HepG2 (cell line): ENCODE data around the gene SPATA13. TPM values are rescaled to one million over a fixed set of nuclear protein-coding genes. Genes with fewer than 3 reads are reported as not detected.

Source experiments
- ATAC-seq: fragments of 200-7000 bp; cut with Tn5 transposase; 3 replicates; pipeline ENCODE4 v1.9.1; 2020; ENCODE audit warnings: mild to moderate bottlenecking, moderate library complexity
- BruUV-seq: library from RNA; stranded (reverse); fragments of 400-500 nt; replicated peaks from 2 replicates; lab custom pipeline; 2021; lab: Mats Ljungman, UMichigan
- CTCF ChIA-PET: fragments of 300-600 bp; formaldehyde crosslinking; extraction: SDS; loops from one replicate; lab custom pipeline; 2021; ENCODE audit warnings: low total read pairs, inconsistent platforms, low intra/inter-chr PET ratio; lab: Yijun Ruan, JAX
- POLR2A ChIA-PET: fragments of 350-600 bp; sonication (Branson Sonifier 250); formaldehyde crosslinking; loops from one replicate; lab custom pipeline; 2020; ENCODE audit warnings: antibody characterized with exemption, inconsistent platforms; lab: Yijun Ruan, JAX
- DNase-seq: peaks from one replicate; pipeline ENCODE4 v3.0.0-alpha.2; 2015; ENCODE audit warnings: low spot score
- FAIRE-seq: peaks from 3 replicates; lab custom pipeline; 2011; peaks lifted over from hg19 to GRCh38; lab: Jason Lieb, UNC
- H2AFZ ChIP-seq: one replicate; pipeline ENCODE4 v1.6.1; 2011; ENCODE audit warnings: low read length, inconsistent platforms
- H3K27ac ChIP-seq: fragments of 300-600 bp; 3 replicates; pipeline ENCODE4 v1.8.0; 2011; ENCODE audit warnings: mixed run types, mild to moderate bottlenecking, mixed read lengths, low read length, inconsistent platforms; ENCODE audit not compliant: insufficient read depth; ENCODE audit errors: extremely low read length
- H3K27me3 ChIP-seq, 2 experiments: fragments of 200-600 bp in 1 of 2; 2 replicates in 1 of 2; 3 replicates in 1 of 2; pipeline versions ENCODE4 v1.6.0 to v1.8.0; 2011; ENCODE audit warnings: low read length in 2 of 2, mild to moderate bottlenecking in 2 of 2, moderate library complexity in 2 of 2, inconsistent platforms in 1 of 2; ENCODE audit not compliant: insufficient read depth in 2 of 2, control insufficient read depth in 1 of 2
- H3K36me3 ChIP-seq, 2 experiments: fragments of 200-600 bp in 1 of 2; replicated peaks in 1 of 2; 2 replicates in 1 of 2; 3 replicates in 1 of 2; pipeline versions ENCODE4 v1.5.1 to v1.8.0; 2011; ENCODE audit warnings: low read length in 2 of 2, inconsistent platforms in 1 of 2; ENCODE audit not compliant: insufficient read depth in 2 of 2, control insufficient read depth in 1 of 2
- H3K4me1 ChIP-seq: 2 replicates; pipeline ENCODE4 v1.5.1; 2012; ENCODE audit warnings: low read length, inconsistent platforms; ENCODE audit not compliant: insufficient read depth
- H3K4me2 ChIP-seq: 2 replicates; pipeline ENCODE4 v1.6.0; 2011; ENCODE audit warnings: low read depth, low read length, inconsistent platforms
- H3K4me3 ChIP-seq, 3 experiments: fragments of 200-600 bp in 1 of 3; sonication (generic), shearing (Covaris generic) in 1 of 3; replicated peaks in 1 of 3; 2 replicates each; pipeline ENCODE4 v1.5.1; 2011 to 2016; ENCODE audit warnings: low read length in 3 of 3, inconsistent platforms in 2 of 3, low read depth in 2 of 3, mild to moderate bottlenecking in 2 of 3, control low read depth in 1 of 3, mixed read lengths in 1 of 3; ENCODE audit not compliant: insufficient read depth in 1 of 3
- H3K79me2 ChIP-seq: one replicate; pipeline ENCODE4 v1.6.1; 2011; ENCODE audit warnings: low read length, inconsistent platforms; ENCODE audit not compliant: insufficient read depth
- H3K9ac ChIP-seq: 2 replicates; pipeline ENCODE4 v1.6.0; 2011; ENCODE audit warnings: mild to moderate bottlenecking, low read depth, low read length, inconsistent platforms; ENCODE audit not compliant: insufficient read depth
- H3K9me3 ChIP-seq: 2 replicates; pipeline ENCODE4 v1.5.1; 2012; ENCODE audit warnings: mild to moderate bottlenecking, low read length
- H4K20me1 ChIP-seq: 2 replicates; pipeline ENCODE4 v1.6.0; 2011; ENCODE audit warnings: inconsistent platforms, mild to moderate bottlenecking, low read length, moderate library complexity; ENCODE audit not compliant: insufficient read depth
- AHR ChIP-seq: IDR thresholded peaks from 2 replicates; pipeline ENCODE4 v1.6.1; 2018; ENCODE audit warnings: missing genetic modification reagents, missing compliant biosample characterization
- MAFF ChIP-seq: IDR thresholded peaks from 2 replicates; pipeline ENCODE4 v1.6.1; 2011; ENCODE audit warnings: low read depth, low read length, improper control_type of control experiment
- MAFK ChIP-seq, 2 experiments: IDR thresholded peaks in 1 of 2; conservative IDR thresholded peaks in 1 of 2; 2 replicates each; pipeline ENCODE4 v1.6.1; 2011; ENCODE audit warnings: improper control_type of control experiment in 2 of 2, low read length in 2 of 2
- MED13 ChIP-seq: sonication (generic); formaldehyde crosslinking; IDR thresholded peaks from 2 replicates; pipeline ENCODE4 v1.5.0; 2020; ENCODE audit warnings: missing genetic modification reagents
- PCBP1 ChIP-seq: fragments of 200-400 bp; formaldehyde crosslinking; IDR thresholded peaks from 2 replicates; pipeline ENCODE4 v1.6.1; 2017; ENCODE audit warnings: mild to moderate bottlenecking, low read depth, low read length, borderline replicate concordance
- RNF2 ChIP-seq: fragments of 450-650 bp; conservative IDR thresholded peaks from 2 replicates; pipeline ENCODE4 v1.6.1; 2016; ENCODE audit warnings: low read depth
- SP1 ChIP-seq, 2 experiments: fragments of 450-650 bp in 1 of 2; sonication (generic) in 1 of 2; formaldehyde crosslinking in 1 of 2; IDR thresholded peaks; 2 replicates each; pipeline versions ENCODE4 v1.4.0 to v1.6.1; 2016 to 2020; ENCODE audit warnings: missing genetic modification reagents in 1 of 2
- SP4 ChIP-seq: sonication (generic); formaldehyde crosslinking; IDR thresholded peaks from 2 replicates; pipeline ENCODE4 v1.8.1; 2023; ENCODE audit warnings: mild to moderate bottlenecking, missing genetic modification reagents
- STAG1 ChIP-seq: sonication (generic); formaldehyde crosslinking; IDR thresholded peaks from 2 replicates; pipeline ENCODE4 v1.4.0; 2020; ENCODE audit warnings: missing genetic modification reagents
- ZBTB7A ChIP-seq: sonication (generic); formaldehyde crosslinking; IDR thresholded peaks from 2 replicates; pipeline ENCODE4 v1.8.0; 2022; ENCODE audit warnings: mild to moderate bottlenecking, missing genetic modification reagents
- ZMYM3 ChIP-seq: sonication (generic); formaldehyde crosslinking; IDR thresholded peaks from 2 replicates; pipeline ENCODE4 v1.5.1; 2020; ENCODE audit warnings: mild to moderate bottlenecking, missing genetic modification reagents
- ZNF17 ChIP-seq: sonication (generic); formaldehyde crosslinking; IDR thresholded peaks from 2 replicates; pipeline ENCODE4 v1.5.0; 2020; ENCODE audit warnings: mild to moderate bottlenecking, missing genetic modification reagents
- ZNF225 ChIP-seq: sonication (generic); formaldehyde crosslinking; IDR thresholded peaks from 2 replicates; pipeline ENCODE4 v1.4.0; 2020; ENCODE audit warnings: mild to moderate bottlenecking, missing genetic modification reagents
- ZNF235 ChIP-seq: sonication (generic); formaldehyde crosslinking; IDR thresholded peaks from 2 replicates; pipeline ENCODE4 v1.8.1; 2023; ENCODE audit warnings: mild to moderate bottlenecking, missing genetic modification reagents, borderline replicate concordance
- ZNF354B ChIP-seq: sonication (generic); formaldehyde crosslinking; IDR thresholded peaks from 2 replicates; pipeline ENCODE4 v1.8.0; 2022; ENCODE audit warnings: mild to moderate bottlenecking, missing genetic modification reagents
- ZNF792 ChIP-seq: IDR thresholded peaks from 2 replicates; pipeline ENCODE4 v1.6.1; 2016
- WGBS: methylation state at CpG from one replicate; pipeline ENCODE4 v1.1.6; 2017; ENCODE audit warnings: low lambda C conversion rate; 5-methylcytosine and 5-hydroxymethylcytosine counted together
- in situ Hi-C: cut with HindIII; loops from 2 replicates; pipeline ENCODE4 v1.10.0; 2017; ENCODE audit warnings: low pct_unique_long_range_greater_than_20kb; ENCODE audit not compliant: extremely low pct_ligation_motif_present
- intact Hi-C: fragments of 100-400 bp; cut with micrococcal nuclease; formaldehyde crosslinking; loops from one replicate; pipeline ENCODE4 v1.10.0; 2022; ENCODE audit not compliant: unreplicated experiment
- polyA plus RNA-seq, 8 experiments: library from polyadenylated mRNA; depleted of rRNA in 3 of 8; stranded (reverse) in 7 of 8; unstranded in 1 of 8; fragments of >200 nt; fragmentation: Illumina TruSeq in 4 of 8; extraction: Trizol in 4 of 8; gene quantifications; 2 replicates each; pipeline versions ENCODE4 v1.2.1 to v1.2.3, GENCODE V29; 2011 to 2016; ENCODE audit warnings: low read depth in 4 of 8, missing spikeins in 1 of 8, mixed read lengths in 1 of 8; ENCODE audit not compliant: insufficient read depth in 1 of 8
- total RNA-seq, 5 experiments: library from RNA; depleted of rRNA; stranded (reverse); fragments of >200 nt; fragmentation: Illumina TruSeq; extraction: Trizol; gene quantifications; 2 replicates each; pipeline ENCODE4 v1.2.3, GENCODE V29; 2016; ENCODE audit warnings: low read depth in 1 of 5
- TF ChIP-seq, protein P1 (sequence below): sonication (generic); formaldehyde crosslinking; IDR thresholded peaks from 2 replicates; pipeline ENCODE4 v1.8.0; 2022; ENCODE audit warnings: mild to moderate bottlenecking, missing genetic modification reagents; ENCODE audit not compliant: insufficient replicate concordance

Gene SPATA13
- total and polyA plus RNA-seq, 2 of the 13 experiments (the other 11 are each of a cell fraction or from before 2014, with no cell fraction given), result 11.3 to 14.2 TPM

DNA sequence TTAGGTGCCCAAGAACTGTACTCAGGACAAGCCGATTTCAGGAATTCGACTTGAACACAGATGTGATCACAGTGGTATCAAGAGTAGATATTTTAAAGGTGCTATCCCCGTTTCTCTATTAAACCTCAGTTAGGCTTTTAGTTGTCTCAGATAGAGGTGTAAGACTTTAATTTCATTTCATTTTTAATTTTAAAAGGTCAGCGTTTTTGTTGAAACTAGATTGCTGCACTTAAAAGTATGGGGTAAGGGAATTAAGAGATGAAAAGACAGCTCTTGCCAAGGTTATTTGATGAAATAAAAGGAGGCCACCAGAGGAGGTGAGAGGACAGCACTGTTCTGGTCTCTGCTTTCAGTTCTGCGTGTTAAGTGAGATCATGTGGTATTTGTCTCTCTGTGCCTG lies 48.6 kb downstream of the SPATA13 start:
- POLR2A ChIA-PET, result no interaction called here
- no peak for ATAC-seq
- no TSS peak for BruUV-seq
- intact Hi-C loops, result no loop called here
- Histone ChIP-seq H4K20me1 (no peaks in the 10 kb centered on the region), H2AFZ (no peak overlapping the region)
- peak; percentile 73 for TF ChIP-seq MAFF
- TF ChIP-seq MAFK (conservative IDR thresholded peaks at IDR 0.05 in 1 of 2, IDR thresholded peaks at IDR 0.05 in 1 of 2; ENCODE audit: low read length in 2 of 2), result peak; percentile 37 to 89; a peak in 2 of 4 replicates
- TF ChIP-seq ZNF792 (CRISPR knock-in tag), result no peak
- TF ChIP-seq, all 625 proteins: peak for 2
- in situ Hi-C loops, result no loop called here
- Histone ChIP-seq H3K4me1 (peaks cover 24% of the 10 kb centered on the region), H3K9ac (no peak overlapping the region), H3K36me3 (no peaks in the 10 kb centered on the region), H3K27me3 (no peaks in the 10 kb centered on the region; a peak in 1 of 5 replicates), H3K4me2 (no peak overlapping the region), H3K4me3 (no peak overlapping the region), H3K9me3 (no peaks in the 10 kb centered on the region), H3K27ac (no peak overlapping the region), H3K79me2 (peaks cover 35% of the 10 kb centered on the region)
- no peak for DNase-seq
- CTCF ChIA-PET, result no interaction called here
- WGBS, result 96% methylated on average over 5 of the region's 5 CpGs
- FAIRE-seq, result no peak

DNA sequence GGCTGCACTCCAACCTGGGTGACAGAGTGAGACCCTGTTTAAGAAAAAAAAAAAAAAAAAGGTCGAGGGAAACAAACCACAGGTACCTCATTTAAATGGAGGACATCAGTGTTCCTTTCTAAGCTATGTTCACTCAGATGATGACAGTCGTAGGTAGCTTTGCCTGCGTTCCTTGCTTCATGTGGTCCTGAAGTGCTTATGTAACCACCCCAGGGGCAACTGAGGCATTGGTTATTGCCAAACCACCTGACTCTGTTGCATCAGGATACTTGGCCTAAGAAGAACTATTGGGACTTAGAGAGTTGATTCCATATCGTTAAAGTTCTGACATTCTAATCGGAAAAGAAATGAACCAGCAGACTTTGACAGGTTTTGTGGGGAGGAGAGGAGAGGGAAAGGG lies 51.7 kb downstream of the SPATA13 start:
- peaks cover 54% of the 10 kb centered on the region for H3K4me1 ChIP-seq
- H3K27me3 ChIP-seq, result no peaks in the 10 kb centered on the region
- FAIRE-seq (no peak), ATAC-seq (no peak), DNase-seq (no peak)
- H4K20me1 ChIP-seq, result no peaks in the 10 kb centered on the region
- no peak overlapping the region for H3K9ac ChIP-seq
- H3K4me2 ChIP-seq, result no peak overlapping the region
- no TSS peak for BruUV-seq
- TF ChIP-seq ZNF354B, result no peak
- TF ChIP-seq ZBTB7A (CRISPR knock-in tag), result no peak
- no peak for TF ChIP-seq STAG1
- no peak for TF ChIP-seq SP1 (IDR thresholded peaks at IDR 0.05)
- TF ChIP-seq SP1 (CRISPR knock-in tag; IDR thresholded peaks at IDR 0.05), result no peak
- no peak for TF ChIP-seq ZMYM3 (CRISPR knock-in tag)
- TF ChIP-seq, protein P1, sequence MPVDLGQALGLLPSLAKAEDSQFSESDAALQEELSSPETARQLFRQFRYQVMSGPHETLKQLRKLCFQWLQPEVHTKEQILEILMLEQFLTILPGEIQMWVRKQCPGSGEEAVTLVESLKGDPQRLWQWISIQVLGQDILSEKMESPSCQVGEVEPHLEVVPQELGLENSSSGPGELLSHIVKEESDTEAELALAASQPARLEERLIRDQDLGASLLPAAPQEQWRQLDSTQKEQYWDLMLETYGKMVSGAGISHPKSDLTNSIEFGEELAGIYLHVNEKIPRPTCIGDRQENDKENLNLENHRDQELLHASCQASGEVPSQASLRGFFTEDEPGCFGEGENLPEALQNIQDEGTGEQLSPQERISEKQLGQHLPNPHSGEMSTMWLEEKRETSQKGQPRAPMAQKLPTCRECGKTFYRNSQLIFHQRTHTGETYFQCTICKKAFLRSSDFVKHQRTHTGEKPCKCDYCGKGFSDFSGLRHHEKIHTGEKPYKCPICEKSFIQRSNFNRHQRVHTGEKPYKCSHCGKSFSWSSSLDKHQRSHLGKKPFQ (CRISPR knock-in tag), result no peak
- TF ChIP-seq RNF2, result no peak
- TF ChIP-seq MED13 (CRISPR knock-in tag), result no peak
- no peak for TF ChIP-seq ZNF225 (CRISPR knock-in tag)
- TF ChIP-seq AHR, result no peak
- TF ChIP-seq ZNF235 (CRISPR knock-in tag), result no peak
- no peak for TF ChIP-seq ZNF17
- TF ChIP-seq PCBP1, result no peak
- no peak for TF ChIP-seq SP4 (CRISPR knock-in tag)
- WGBS, result 92% methylated on average over 5 of the region's 5 CpGs
- peaks cover 35% of the 10 kb centered on the region for H3K79me2 ChIP-seq
- ChIA-PET POLR2A (no interaction called here), CTCF (no interaction called here)
- no peaks in the 10 kb centered on the region for H3K9me3 ChIP-seq
- in situ Hi-C loops (no loop called here), intact Hi-C loops (no loop called here)
- peaks cover 0 to 1% of the 10 kb centered on the region in 2 experiments; a peak in 1 of 5 replicates for H3K36me3 ChIP-seq
- H3K27ac ChIP-seq, result peak overlapping the region; percentile 1
- no peak overlapping the region for H3K4me3 ChIP-seq
- H2AFZ ChIP-seq, result no peak overlapping the region
